ENCODE data around the gene IMPG2. TPM values are rescaled to one million over a fixed set of nuclear protein-coding genes. Genes with fewer than 3 reads are reported as not detected.

Gene IMPG2
- total RNA-seq, 1 experiment from 2014 or later: 0.13 TPM

- no TSS peak for BruUV-seq (replicated peaks)
- intact Hi-C loops (cut with micrococcal nuclease; ENCODE audit: unreplicated experiment): no loop called here
- TF ChIP-seq CTCF (conservative IDR thresholded peaks at IDR 0.05; ENCODE audit: low read depth, low read length) (no peak), EZH2 (IDR thresholded peaks at IDR 0.05; ENCODE audit: borderline replicate concordance, low read depth, low read length, poor library complexity, severe bottlenecking) (no peak)
Measured at GRCh38 chr3:101212730-101213129, 107.6 kb downstream of the IMPG2 start.

GRCh38 chr3:101204246-101204645, 116.1 kb downstream of the IMPG2 start:
- no TSS peak for BruUV-seq (replicated peaks)
- DNase-seq (ENCODE audit: low spot score): no peak
- peaks cover 6% of the 10 kb centered on the region for H3K4me1 ChIP-seq (ENCODE audit: insufficient read depth, low read length, poor library complexity, severe bottlenecking)
- no peaks in the 10 kb centered on the region for H3K27me3 ChIP-seq (replicated peaks; ENCODE audit: insufficient read depth, low read depth, low read length, poor library complexity)
- POLR2A ChIA-PET (ENCODE audit: low non-redundant PET): no interaction called here
- CTCF ChIA-PET: no interaction called here
- H3K4me3 ChIP-seq (ENCODE audit: low read depth, low read length, poor library complexity, severe bottlenecking): no peak overlapping the region
- no peak overlapping the region for H3K27ac ChIP-seq (ENCODE audit: low read depth, low read length, poor library complexity, severe bottlenecking)
- intact Hi-C loops (cut with micrococcal nuclease; ENCODE audit: unreplicated experiment): no loop called here
- H3K36me3 ChIP-seq (ENCODE audit: insufficient read depth, low read length, poor library complexity, severe bottlenecking): no peaks in the 10 kb centered on the region
- no peaks in the 10 kb centered on the region for H3K9me3 ChIP-seq (ENCODE audit: low read depth, low read length, poor library complexity, severe bottlenecking)
- TF ChIP-seq CTCF (conservative IDR thresholded peaks at IDR 0.05; ENCODE audit: low read depth, low read length) (no peak), EZH2 (IDR thresholded peaks at IDR 0.05; ENCODE audit: borderline replicate concordance, low read depth, low read length, poor library complexity, severe bottlenecking) (no peak)

More at GRCh38 chr3:101212730-101213129, 107.6 kb downstream of the IMPG2 start:
- Histone ChIP-seq H3K4me3 (ENCODE audit: low read depth, low read length, poor library complexity, severe bottlenecking) (no peak overlapping the region), H3K9me3 (ENCODE audit: low read depth, low read length, poor library complexity, severe bottlenecking) (peaks cover 3% of the 10 kb centered on the region), H3K27me3 (replicated peaks; ENCODE audit: insufficient read depth, low read depth, low read length, poor library complexity) (no peaks in the 10 kb centered on the region), H3K36me3 (ENCODE audit: insufficient read depth, low read length, poor library complexity, severe bottlenecking) (no peaks in the 10 kb centered on the region), H3K4me1 (ENCODE audit: insufficient read depth, low read length, poor library complexity, severe bottlenecking) (no peaks in the 10 kb centered on the region), H3K27ac (ENCODE audit: low read depth, low read length, poor library complexity, severe bottlenecking) (no peak overlapping the region)
- DNase-seq (ENCODE audit: low spot score): no peak
- POLR2A ChIA-PET (ENCODE audit: low non-redundant PET): no interaction called here
- CTCF ChIA-PET: no interaction called here

GRCh38 chr3:101203411-101203810, 117.0 kb downstream of the IMPG2 start:
- BruUV-seq (replicated peaks): no TSS peak
- CTCF ChIA-PET: no interaction called here
- no peak for DNase-seq (ENCODE audit: low spot score)

More at GRCh38 chr3:101203411-101203810, 117.0 kb downstream of the IMPG2 start:
- H3K4me3 ChIP-seq (ENCODE audit: low read depth, low read length, poor library complexity, severe bottlenecking): no peak overlapping the region
- POLR2A ChIA-PET (ENCODE audit: low non-redundant PET): no interaction called here
- intact Hi-C loops (cut with micrococcal nuclease; ENCODE audit: unreplicated experiment): no loop called here
- no peaks in the 10 kb centered on the region for H3K9me3 ChIP-seq (ENCODE audit: low read depth, low read length, poor library complexity, severe bottlenecking)
- H3K36me3 ChIP-seq (ENCODE audit: insufficient read depth, low read length, poor library complexity, severe bottlenecking): no peaks in the 10 kb centered on the region
- H3K4me1 ChIP-seq (ENCODE audit: insufficient read depth, low read length, poor library complexity, severe bottlenecking): peaks cover 6% of the 10 kb centered on the region
- H3K27ac ChIP-seq (ENCODE audit: low read depth, low read length, poor library complexity, severe bottlenecking): no peak overlapping the region
- no peaks in the 10 kb centered on the region for H3K27me3 ChIP-seq (replicated peaks; ENCODE audit: insufficient read depth, low read depth, low read length, poor library complexity)
- TF ChIP-seq CTCF (conservative IDR thresholded peaks at IDR 0.05; ENCODE audit: low read depth, low read length) (no peak), EZH2 (IDR thresholded peaks at IDR 0.05; ENCODE audit: borderline replicate concordance, low read depth, low read length, poor library complexity, severe bottlenecking) (no peak)

Measured in A673 (cell line).